Natural killer cell (primary cell): Measurements from ENCODE around the gene ADSS1. TPM values are rescaled to one million over a fixed set of nuclear protein-coding genes. Genes with fewer than 3 reads are reported as not detected.

Experiments used
- ATAC-seq, 3 donors: fragments of 150-1000 bp in 2 of 3; fragments of 200-7000 bp in 1 of 3; cut with Tn5 transposase; 1 replicate in 1 of 3; 2 replicates in 2 of 3; pipeline ENCODE4 v1.10.0; 2021; ENCODE audit warnings: mild to moderate bottlenecking in 2 of 3, moderate library complexity in 2 of 3
- DNase-seq, 2 donors: peaks; one replicate each; pipeline versions ENCODE4 v3.0.0 to v3.0.0-alpha.2; 2013 to 2021; ENCODE audit warnings: mixed read lengths in 1 of 2
- H3K27ac ChIP-seq: one replicate; pipeline ENCODE4 v1.5.1; 2013; ENCODE audit warnings: mild to moderate bottlenecking, low read length
- H3K27me3 ChIP-seq: one replicate; pipeline ENCODE4 v1.6.1; 2013; ENCODE audit warnings: low read length; ENCODE audit not compliant: control insufficient read depth, insufficient read depth
- H3K36me3 ChIP-seq: one replicate; pipeline ENCODE4 v1.6.1; 2013; ENCODE audit warnings: low read length; ENCODE audit not compliant: control insufficient read depth, insufficient read depth
- H3K4me1 ChIP-seq: one replicate; pipeline ENCODE4 v1.6.1; 2013; ENCODE audit warnings: low read length; ENCODE audit not compliant: control insufficient read depth, insufficient read depth
- H3K4me3 ChIP-seq: one replicate; pipeline ENCODE4 v1.5.1; 2013; ENCODE audit warnings: low read length
- H3K9me3 ChIP-seq: one replicate; pipeline ENCODE4 v1.6.1; 2013; ENCODE audit warnings: low read length; ENCODE audit not compliant: control insufficient read depth, insufficient read depth
- H3K27ac Mint-ChIP-seq, 2 donors: one replicate each; pipeline ENCODE4 v1.8.0; 2022; ENCODE audit warnings: mild to moderate bottlenecking in 2 of 2, mixed read lengths in 2 of 2, moderate library complexity in 1 of 2
- H3K27me3 Mint-ChIP-seq, 2 donors: one replicate each; pipeline ENCODE4 v1.8.0; 2022; ENCODE audit warnings: low read depth in 2 of 2, mixed read lengths in 2 of 2
- H3K36me3 Mint-ChIP-seq: one replicate; pipeline ENCODE4 v1.8.0; 2022; ENCODE audit warnings: mixed read lengths
- H3K4me1 Mint-ChIP-seq, 2 donors: one replicate each; pipeline ENCODE4 v1.8.0; 2022; ENCODE audit warnings: mixed read lengths in 2 of 2
- H3K4me3 Mint-ChIP-seq: one replicate; pipeline ENCODE4 v1.8.0; 2022; ENCODE audit warnings: mild to moderate bottlenecking, moderate library complexity, mixed read lengths
- H3K9me3 Mint-ChIP-seq, 2 donors: one replicate each; pipeline ENCODE4 v1.8.0; 2022; ENCODE audit warnings: mixed read lengths in 2 of 2
- WGBS: methylation state at CpG from one replicate; pipeline ENCODE4 v1.1.7; 2013; ENCODE audit warnings: missing lambda C conversion rate; ENCODE audit not compliant: insufficient coverage; 5-methylcytosine and 5-hydroxymethylcytosine counted together
- intact Hi-C: fragments of 100-400 bp; cut with micrococcal nuclease; formaldehyde crosslinking; loops from one replicate; pipeline ENCODE4 v1.14.2; 2022
- total RNA-seq, 4 donors: library from RNA; stranded (reverse); fragments of 120-200 nt in 1 of 4; gene quantifications; one replicate each; pipeline versions ENCODE4 v1.2.3 to v1.2.4, GENCODE V29; 2013 to 2022
- TF ChIP-seq, protein P1 (sequence below): fragments of 200-600 bp; IDR thresholded peaks from one replicate; pipeline ENCODE4 v1.8.0; 2022; ENCODE audit warnings: antibody characterized with exemption

The ADSS1 gene
- total RNA-seq, 3 donors from 2014 or later (not counting 1 experiment from before 2014, with no cell fraction given), result 2.1 to 2.7 (median 2.5) TPM

DNA sequence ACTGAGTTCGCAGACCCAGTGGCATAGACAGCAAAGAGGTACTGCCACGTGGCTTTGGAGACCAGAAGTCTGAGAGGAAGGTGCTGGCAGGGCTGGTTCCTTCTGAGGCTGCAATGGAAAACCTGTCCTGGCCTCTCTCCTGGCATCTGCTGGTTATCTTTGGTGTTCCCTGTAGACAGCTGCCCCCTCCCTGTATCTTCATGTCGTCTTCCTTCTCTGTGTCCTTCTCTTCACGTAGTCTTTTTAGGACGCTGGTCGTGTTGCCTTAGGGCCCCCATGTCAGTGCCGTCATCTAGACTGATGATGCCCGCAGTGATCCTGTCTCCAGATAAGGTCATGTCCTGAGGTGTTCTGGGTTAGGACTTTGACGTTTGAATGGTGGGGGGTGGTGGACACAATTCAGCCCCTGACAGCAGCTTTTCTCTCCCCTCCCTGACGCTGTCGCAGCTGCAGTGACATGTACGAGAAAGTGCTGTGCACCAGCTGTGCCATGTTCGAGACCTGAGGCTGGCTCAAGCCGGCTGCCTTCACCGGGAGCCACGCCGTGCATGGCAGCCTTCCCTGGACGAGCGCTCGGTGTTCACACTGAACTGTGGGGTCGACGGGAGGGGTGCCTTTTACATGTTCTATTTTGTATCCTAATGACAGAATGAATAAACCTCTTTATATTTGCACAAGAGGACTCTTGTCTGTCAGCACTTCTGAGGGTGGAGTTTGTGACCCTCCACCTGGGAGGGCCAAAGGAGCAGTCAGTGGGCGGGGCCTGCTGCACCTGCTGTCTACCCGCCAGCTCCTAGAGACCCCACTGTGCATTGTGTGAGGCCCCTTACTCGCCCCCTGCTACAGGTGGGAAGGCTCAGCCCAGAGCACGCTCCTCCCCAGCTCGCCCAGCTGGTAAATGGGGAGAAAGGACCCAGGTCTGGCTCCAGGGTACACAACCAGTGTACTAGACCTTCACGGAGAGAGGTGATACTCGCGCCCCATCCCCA lies 35.2 kb downstream of the ADSS1 start:
- Histone ChIP-seq H3K4me1 (peaks cover 21% of the 10 kb centered on the region), H3K9me3 (no peaks in the 10 kb centered on the region), H3K27me3 (no peaks in the 10 kb centered on the region), H3K4me3 (no peak overlapping the region), H3K27ac (no peak overlapping the region), H3K36me3 (peaks cover 22% of the 10 kb centered on the region)
- Mint-ChIP-seq H3K27me3 (no peaks in the 10 kb centered on the region), H3K36me3 (no peaks in the 10 kb centered on the region), H3K9me3 (no peaks in the 10 kb centered on the region), H3K4me3 (no peak overlapping the region), H3K4me1 (peaks cover 11 to 29% of the 10 kb centered on the region in 2 donors), H3K27ac (no peak overlapping the region)
- intact Hi-C loops, result no loop called here
- no peak for ATAC-seq
- no peak for DNase-seq
- TF ChIP-seq, protein P1, sequence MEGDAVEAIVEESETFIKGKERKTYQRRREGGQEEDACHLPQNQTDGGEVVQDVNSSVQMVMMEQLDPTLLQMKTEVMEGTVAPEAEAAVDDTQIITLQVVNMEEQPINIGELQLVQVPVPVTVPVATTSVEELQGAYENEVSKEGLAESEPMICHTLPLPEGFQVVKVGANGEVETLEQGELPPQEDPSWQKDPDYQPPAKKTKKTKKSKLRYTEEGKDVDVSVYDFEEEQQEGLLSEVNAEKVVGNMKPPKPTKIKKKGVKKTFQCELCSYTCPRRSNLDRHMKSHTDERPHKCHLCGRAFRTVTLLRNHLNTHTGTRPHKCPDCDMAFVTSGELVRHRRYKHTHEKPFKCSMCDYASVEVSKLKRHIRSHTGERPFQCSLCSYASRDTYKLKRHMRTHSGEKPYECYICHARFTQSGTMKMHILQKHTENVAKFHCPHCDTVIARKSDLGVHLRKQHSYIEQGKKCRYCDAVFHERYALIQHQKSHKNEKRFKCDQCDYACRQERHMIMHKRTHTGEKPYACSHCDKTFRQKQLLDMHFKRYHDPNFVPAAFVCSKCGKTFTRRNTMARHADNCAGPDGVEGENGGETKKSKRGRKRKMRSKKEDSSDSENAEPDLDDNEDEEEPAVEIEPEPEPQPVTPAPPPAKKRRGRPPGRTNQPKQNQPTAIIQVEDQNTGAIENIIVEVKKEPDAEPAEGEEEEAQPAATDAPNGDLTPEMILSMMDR, result no peak
- WGBS, result 94% methylated on average over 29 of the region's 30 CpGs

DNA sequence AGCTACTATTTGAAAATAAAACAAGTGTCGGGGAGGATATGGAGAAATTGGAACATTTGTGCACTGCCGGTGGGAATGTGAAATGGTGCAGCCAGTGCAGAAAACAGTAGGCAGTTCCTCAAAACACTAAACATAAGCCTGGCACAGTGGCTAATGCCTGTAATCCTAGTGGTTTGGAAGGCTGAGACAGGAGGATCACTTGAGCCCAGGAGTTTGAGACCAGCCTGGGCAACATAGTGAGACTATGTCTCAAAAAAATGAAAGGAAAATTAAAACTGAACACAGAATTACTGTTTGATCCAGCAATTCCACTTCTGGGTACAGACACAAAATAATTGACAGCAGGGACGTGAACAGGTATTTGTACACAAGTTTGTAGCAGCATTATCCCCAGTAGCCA lies 41.5 kb downstream of the ADSS1 start:
- H3K36me3 ChIP-seq, result peaks cover 7% of the 10 kb centered on the region
- ATAC-seq (no peak), DNase-seq (no peak)
- H3K4me3 Mint-ChIP-seq, result no peak overlapping the region
- H3K27me3 Mint-ChIP-seq, result no peaks in the 10 kb centered on the region
- H3K4me3 ChIP-seq, result no peak overlapping the region
- no peaks in the 10 kb centered on the region for H3K27me3 ChIP-seq
- no peaks in the 10 kb centered on the region for H3K9me3 Mint-ChIP-seq
- no peak overlapping the region for H3K27ac Mint-ChIP-seq
- TF ChIP-seq, protein P1, result no peak
- H3K9me3 ChIP-seq, result no peaks in the 10 kb centered on the region
- H3K27ac ChIP-seq, result no peak overlapping the region
- 100% methylated on average over 2 of the region's 3 CpGs for WGBS
- intact Hi-C loops, result no loop called here
- H3K4me1 ChIP-seq, result peaks cover 8% of the 10 kb centered on the region
- no peaks in the 10 kb centered on the region for H3K36me3 Mint-ChIP-seq
- H3K4me1 Mint-ChIP-seq, result peaks cover 0 to 9% of the 10 kb centered on the region in 2 donors

DNA sequence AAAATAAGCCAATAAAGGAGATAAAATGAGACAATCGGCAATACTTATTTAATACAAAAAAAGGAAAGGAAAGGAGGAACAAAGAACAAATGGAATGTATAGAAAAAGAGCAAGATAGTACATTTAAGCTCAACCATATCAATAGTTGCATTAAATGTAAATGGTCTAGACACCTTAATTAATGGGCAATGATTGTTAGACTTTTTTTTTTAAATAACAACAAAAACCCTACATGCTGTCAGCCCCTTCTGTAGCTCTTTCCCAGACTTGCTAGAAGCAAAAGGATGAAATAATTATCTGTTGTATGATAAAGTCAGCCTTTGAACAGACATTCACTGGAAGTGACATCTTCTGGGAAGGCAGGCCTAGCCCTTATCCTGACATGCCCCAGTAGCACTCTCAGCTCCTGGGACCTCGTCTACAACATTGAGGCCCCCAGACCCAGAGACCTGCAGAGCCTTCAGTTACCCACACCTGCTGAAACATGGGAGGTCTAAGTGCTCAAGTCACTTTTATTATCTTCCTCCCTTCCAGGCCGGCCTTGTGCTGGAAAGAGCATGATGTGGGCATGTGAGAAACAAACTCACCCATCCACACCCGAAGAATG lies 42.3 kb downstream of the ADSS1 start:
- H3K4me3 Mint-ChIP-seq, result no peak overlapping the region

More for the DNA sequence above, 42.3 kb downstream of the ADSS1 start:
- intact Hi-C loops, result no loop called here
- Mint-ChIP-seq H3K36me3 (no peaks in the 10 kb centered on the region), H3K4me1 (peaks cover 0 to under 1% of the 10 kb centered on the region in 2 donors), H3K9me3 (peaks cover 0 to 2% of the 10 kb centered on the region in 2 donors), H3K27me3 (no peaks in the 10 kb centered on the region), H3K27ac (no peak overlapping the region)
- Histone ChIP-seq H3K4me1 (peaks cover 8% of the 10 kb centered on the region), H3K9me3 (no peaks in the 10 kb centered on the region), H3K27me3 (no peaks in the 10 kb centered on the region), H3K36me3 (peaks cover 14% of the 10 kb centered on the region), H3K4me3 (no peak overlapping the region), H3K27ac (no peak overlapping the region)
- DNase-seq (no peak), ATAC-seq (no peak)
- TF ChIP-seq, protein P1, result no peak
- 94% methylated on average over 1 of the region's 4 CpGs for WGBS
